ENCODE data around the gene HDC.

DNA sequence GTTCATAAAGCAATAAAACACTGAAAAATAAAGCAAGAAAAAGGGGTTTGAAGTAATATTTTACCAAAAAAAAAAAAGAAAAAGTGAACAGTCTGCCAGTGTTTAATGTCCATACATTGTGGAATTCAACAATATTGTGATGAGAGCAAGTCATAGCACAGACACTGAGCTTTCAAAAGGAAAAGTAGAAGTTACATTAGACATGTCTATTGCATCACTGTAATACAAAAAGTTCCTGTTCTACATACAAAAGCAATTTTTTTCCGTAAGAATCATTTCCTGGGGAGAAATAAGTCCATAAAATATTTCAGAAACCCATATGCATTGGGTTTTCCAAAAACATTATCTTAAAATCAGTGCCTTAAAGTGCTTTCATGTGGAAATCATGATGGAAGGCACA is 11.8 kb upstream of the HDC start:
- TF ChIP-seq, protein P1, sequence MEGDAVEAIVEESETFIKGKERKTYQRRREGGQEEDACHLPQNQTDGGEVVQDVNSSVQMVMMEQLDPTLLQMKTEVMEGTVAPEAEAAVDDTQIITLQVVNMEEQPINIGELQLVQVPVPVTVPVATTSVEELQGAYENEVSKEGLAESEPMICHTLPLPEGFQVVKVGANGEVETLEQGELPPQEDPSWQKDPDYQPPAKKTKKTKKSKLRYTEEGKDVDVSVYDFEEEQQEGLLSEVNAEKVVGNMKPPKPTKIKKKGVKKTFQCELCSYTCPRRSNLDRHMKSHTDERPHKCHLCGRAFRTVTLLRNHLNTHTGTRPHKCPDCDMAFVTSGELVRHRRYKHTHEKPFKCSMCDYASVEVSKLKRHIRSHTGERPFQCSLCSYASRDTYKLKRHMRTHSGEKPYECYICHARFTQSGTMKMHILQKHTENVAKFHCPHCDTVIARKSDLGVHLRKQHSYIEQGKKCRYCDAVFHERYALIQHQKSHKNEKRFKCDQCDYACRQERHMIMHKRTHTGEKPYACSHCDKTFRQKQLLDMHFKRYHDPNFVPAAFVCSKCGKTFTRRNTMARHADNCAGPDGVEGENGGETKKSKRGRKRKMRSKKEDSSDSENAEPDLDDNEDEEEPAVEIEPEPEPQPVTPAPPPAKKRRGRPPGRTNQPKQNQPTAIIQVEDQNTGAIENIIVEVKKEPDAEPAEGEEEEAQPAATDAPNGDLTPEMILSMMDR (IDR thresholded peaks at IDR 0.05) = no peak
- TF ChIP-seq POLR2A (IDR thresholded peaks at IDR 0.05) = no peak

Data from prostate gland (tissue), 2 donors.